H9 (cell line): ENCODE results near the gene ARHGEF16. TPM values are rescaled to one million over a fixed set of nuclear protein-coding genes. Genes with fewer than 3 reads are reported as not detected.

Experiments
- DNase-seq: peaks from one replicate; pipeline ENCODE4 v3.0.0-alpha.2; 2017
- H2AFZ ChIP-seq: one replicate; pipeline ENCODE4 v1.6.1; 2013; ENCODE audit warnings: mild to moderate bottlenecking, low read length, control low read depth, moderate library complexity
- H2AK5ac ChIP-seq: 2 replicates; pipeline ENCODE4 v1.6.1; 2013; ENCODE audit warnings: low read length, control low read depth, mixed read lengths; ENCODE audit not compliant: insufficient read length
- H2BK120ac ChIP-seq: one replicate; pipeline ENCODE4 v1.6.1; 2013; ENCODE audit warnings: low read depth, mild to moderate bottlenecking, low read length, control low read depth, inconsistent platforms; ENCODE audit not compliant: poor library complexity, severe bottlenecking
- H2BK12ac ChIP-seq: 2 replicates; pipeline ENCODE4 v1.6.1; 2013; ENCODE audit warnings: low read length, control low read depth, mixed read lengths, low read depth; ENCODE audit not compliant: insufficient read length
- H2BK15ac ChIP-seq: 2 replicates; pipeline ENCODE4 v1.6.1; 2013; ENCODE audit warnings: low read depth, low read length, control low read depth
- H2BK20ac ChIP-seq: one replicate; pipeline ENCODE4 v1.6.1; 2013; ENCODE audit warnings: low read depth, mild to moderate bottlenecking, low read length, control low read depth, inconsistent platforms; ENCODE audit not compliant: poor library complexity, severe bottlenecking
- H2BK5ac ChIP-seq: 2 replicates; pipeline ENCODE4 v1.6.1; 2013; ENCODE audit warnings: low read length, control low read depth, mixed read lengths; ENCODE audit not compliant: insufficient read length
- H3K14ac ChIP-seq: 2 replicates; pipeline ENCODE4 v1.6.1; 2013; ENCODE audit warnings: low read length, control low read depth; ENCODE audit not compliant: insufficient read depth
- H3K18ac ChIP-seq: 2 replicates; pipeline ENCODE4 v1.6.1; 2013; ENCODE audit warnings: low read depth, mild to moderate bottlenecking, mixed read lengths, low read length, control low read depth; ENCODE audit not compliant: insufficient read length
- H3K23ac ChIP-seq: 2 replicates; pipeline ENCODE4 v1.6.1; 2013; ENCODE audit warnings: low read length, control low read depth, mixed read lengths, low read depth; ENCODE audit not compliant: insufficient read length
- H3K23me2 ChIP-seq: 2 replicates; pipeline ENCODE4 v1.6.1; 2013; ENCODE audit warnings: low read depth, mild to moderate bottlenecking, mixed read lengths, low read length, control low read depth; ENCODE audit not compliant: insufficient read length, poor library complexity, severe bottlenecking
- H3K27ac ChIP-seq: 2 replicates; pipeline ENCODE4 v1.5.1; 2013; ENCODE audit warnings: low read length, control low read depth, mixed read lengths, low read depth; ENCODE audit not compliant: insufficient read length
- H3K27me3 ChIP-seq: 2 replicates; pipeline ENCODE4 v1.6.1; 2013; ENCODE audit warnings: low read length, control low read depth, inconsistent platforms; ENCODE audit not compliant: insufficient read depth
- H3K4ac ChIP-seq: 2 replicates; pipeline ENCODE4 v1.6.1; 2013; ENCODE audit warnings: low read depth, mild to moderate bottlenecking, control low read depth, inconsistent platforms, low read length, moderate library complexity
- H3K4me1 ChIP-seq: 2 replicates; pipeline ENCODE4 v1.6.1; 2013; ENCODE audit warnings: low read length, control low read depth, inconsistent platforms; ENCODE audit not compliant: insufficient read depth
- H3K4me2 ChIP-seq: 2 replicates; pipeline ENCODE4 v1.6.1; 2013; ENCODE audit warnings: low read length, control low read depth, mixed read lengths; ENCODE audit not compliant: insufficient read length, insufficient read depth
- H3K56ac ChIP-seq: 2 replicates; pipeline ENCODE4 v1.6.1; 2013; ENCODE audit warnings: low read depth, mild to moderate bottlenecking, mixed read lengths, low read length, control low read depth; ENCODE audit not compliant: insufficient read length
- H3K79me1 ChIP-seq: 2 replicates; pipeline ENCODE4 v1.6.1; 2013; ENCODE audit warnings: low read depth, mild to moderate bottlenecking, moderate library complexity, low read length, control low read depth, inconsistent platforms; ENCODE audit not compliant: insufficient read depth, poor library complexity, severe bottlenecking
- H3K79me2 ChIP-seq: 2 replicates; pipeline ENCODE4 v1.6.1; 2013; ENCODE audit warnings: low read length, control low read depth, inconsistent platforms; ENCODE audit not compliant: insufficient read depth
- H3K9ac ChIP-seq: 2 replicates; pipeline ENCODE4 v1.6.1; 2013; ENCODE audit warnings: low read length, control low read depth, mixed read lengths; ENCODE audit not compliant: insufficient read length; ENCODE audit errors: extremely low read depth
- H3K9me3 ChIP-seq: one replicate; pipeline ENCODE4 v1.6.1; 2013; ENCODE audit warnings: low read depth, low read length, inconsistent platforms; ENCODE audit not compliant: control insufficient read depth
- H3T11ph ChIP-seq: one replicate; pipeline ENCODE4 v1.6.1; 2013; ENCODE audit warnings: mild to moderate bottlenecking, low read length, control low read depth, inconsistent platforms
- H4K20me1 ChIP-seq: one replicate; pipeline ENCODE4 v1.6.1; 2013; ENCODE audit not compliant: control insufficient read depth, insufficient read length, insufficient read depth
- H4K5ac ChIP-seq: 2 replicates; pipeline ENCODE4 v1.6.1; 2013; ENCODE audit warnings: low read depth, mild to moderate bottlenecking, mixed read lengths, low read length, control low read depth; ENCODE audit not compliant: insufficient read length
- H4K8ac ChIP-seq: replicated peaks from 2 replicates; pipeline ENCODE4 v1.6.1; 2013; ENCODE audit warnings: low read length, control low read depth, mixed read lengths, low read depth; ENCODE audit not compliant: insufficient read length
- H4K91ac ChIP-seq: 2 replicates; pipeline ENCODE4 v1.6.1; 2013; ENCODE audit warnings: low read depth, mild to moderate bottlenecking, moderate library complexity, mixed read lengths, low read length, control low read depth; ENCODE audit not compliant: insufficient read length
- H3K27ac Mint-ChIP-seq, 3 experiments: 2 replicates in 2 of 3; 3 replicates in 1 of 3; pipeline ENCODE4 v1.8.0; 2020 to 2021; ENCODE audit warnings: mixed read lengths in 3 of 3, mild to moderate bottlenecking in 1 of 3, moderate library complexity in 1 of 3
- H3K27me3 Mint-ChIP-seq: 2 replicates; pipeline ENCODE4 v1.8.0; 2021; ENCODE audit warnings: low read depth, mild to moderate bottlenecking, moderate library complexity, mixed read lengths
- H3K36me3 Mint-ChIP-seq, 3 experiments: 2 replicates in 2 of 3; 3 replicates in 1 of 3; pipeline ENCODE4 v1.8.0; 2020 to 2021; ENCODE audit warnings: low read depth in 3 of 3, mixed read lengths in 3 of 3; ENCODE audit not compliant: insufficient read depth in 1 of 3
- H3K4me1 Mint-ChIP-seq, 2 experiments: 2 replicates each; pipeline ENCODE4 v1.8.0; 2020; ENCODE audit warnings: mixed read lengths in 2 of 2
- H3K4me3 Mint-ChIP-seq, 2 experiments: 2 replicates in 1 of 2; 3 replicates in 1 of 2; pipeline ENCODE4 v1.8.0; 2020 to 2021; ENCODE audit warnings: mild to moderate bottlenecking in 2 of 2, mixed read lengths in 2 of 2, moderate library complexity in 1 of 2
- H3K9me3 Mint-ChIP-seq, 2 experiments: 2 replicates in 1 of 2; 3 replicates in 1 of 2; pipeline ENCODE4 v1.8.0; 2020; ENCODE audit warnings: mild to moderate bottlenecking in 2 of 2, mixed read lengths in 2 of 2, moderate library complexity in 1 of 2
- WGBS: extraction: QIAGEN DNeasy Blood & Tissue Kit; methylation state at CpG from one replicate; pipeline ENCODE4 v1.1.7; 2013; ENCODE audit warnings: missing lambda C conversion rate, low lambda C conversion rate, mixed read lengths; ENCODE audit not compliant: insufficient read length; ENCODE audit errors: extremely low coverage; 5-methylcytosine and 5-hydroxymethylcytosine counted together
- total RNA-seq: library from RNA; stranded (reverse); gene quantifications from 2 replicates; pipeline ENCODE4 v1.2.1, GENCODE V29; 2021
- TF ChIP-seq, protein P1 (sequence below): fragments of 200-600 bp; sonication (generic); conservative IDR thresholded peaks from 3 replicates; pipeline ENCODE4 v1.8.0; 2021; ENCODE audit warnings: antibody characterized with exemption, mild to moderate bottlenecking

ARHGEF16 gene
- total RNA-seq, 1 experiment from 2014 or later = 48.5 TPM

DNA sequence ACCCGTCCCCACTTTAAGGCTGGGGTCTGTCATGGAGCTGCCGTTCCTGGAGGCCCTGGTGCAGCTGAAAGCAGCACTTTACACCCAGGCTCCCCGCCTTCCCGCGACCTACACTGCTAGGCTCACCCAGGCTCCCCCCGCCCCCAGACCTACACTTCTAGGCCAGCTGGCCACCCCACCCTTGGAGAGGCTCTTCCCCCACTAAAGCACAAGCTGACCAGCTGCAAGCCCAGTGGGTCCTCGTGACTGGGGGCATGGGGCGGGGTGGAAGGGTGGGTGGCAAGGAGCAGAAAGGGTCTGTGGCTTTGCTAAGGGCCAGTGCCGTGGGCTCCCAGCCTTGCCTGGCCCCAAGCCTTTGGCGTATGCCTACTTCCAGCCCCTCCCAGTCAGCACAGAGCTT, 9.7 kb upstream of the ARHGEF16 start:
- WGBS = no CpG with 5 or more reads among the region's 10 CpGs

More for the DNA sequence above, 9.7 kb upstream of the ARHGEF16 start:
- no peak overlapping the region for H3K4me2 ChIP-seq
- DNase-seq = no peak
- no peaks in the 10 kb centered on the region for H4K20me1 ChIP-seq
- H2BK12ac ChIP-seq = no peak overlapping the region
- no peak overlapping the region for H3K14ac ChIP-seq
- H3K23me2 ChIP-seq = no peaks in the 10 kb centered on the region
- H2BK5ac ChIP-seq = no peak overlapping the region
- no peaks in the 10 kb centered on the region for H3K9me3 ChIP-seq
- TF ChIP-seq, protein P1, sequence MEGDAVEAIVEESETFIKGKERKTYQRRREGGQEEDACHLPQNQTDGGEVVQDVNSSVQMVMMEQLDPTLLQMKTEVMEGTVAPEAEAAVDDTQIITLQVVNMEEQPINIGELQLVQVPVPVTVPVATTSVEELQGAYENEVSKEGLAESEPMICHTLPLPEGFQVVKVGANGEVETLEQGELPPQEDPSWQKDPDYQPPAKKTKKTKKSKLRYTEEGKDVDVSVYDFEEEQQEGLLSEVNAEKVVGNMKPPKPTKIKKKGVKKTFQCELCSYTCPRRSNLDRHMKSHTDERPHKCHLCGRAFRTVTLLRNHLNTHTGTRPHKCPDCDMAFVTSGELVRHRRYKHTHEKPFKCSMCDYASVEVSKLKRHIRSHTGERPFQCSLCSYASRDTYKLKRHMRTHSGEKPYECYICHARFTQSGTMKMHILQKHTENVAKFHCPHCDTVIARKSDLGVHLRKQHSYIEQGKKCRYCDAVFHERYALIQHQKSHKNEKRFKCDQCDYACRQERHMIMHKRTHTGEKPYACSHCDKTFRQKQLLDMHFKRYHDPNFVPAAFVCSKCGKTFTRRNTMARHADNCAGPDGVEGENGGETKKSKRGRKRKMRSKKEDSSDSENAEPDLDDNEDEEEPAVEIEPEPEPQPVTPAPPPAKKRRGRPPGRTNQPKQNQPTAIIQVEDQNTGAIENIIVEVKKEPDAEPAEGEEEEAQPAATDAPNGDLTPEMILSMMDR = no peak
- H3K79me1 ChIP-seq = no peaks in the 10 kb centered on the region
- H2BK120ac ChIP-seq = no peak overlapping the region
- H3K27ac ChIP-seq = no peak overlapping the region
- H3K9me3 Mint-ChIP-seq = no peaks in the 10 kb centered on the region; a peak in 1 of 5 replicates
- H2AFZ ChIP-seq = no peak overlapping the region
- no peak overlapping the region for H4K91ac ChIP-seq
- peaks cover 23% of the 10 kb centered on the region for H3K27me3 Mint-ChIP-seq
- no peaks in the 10 kb centered on the region; the same call in 1 of the 2 replicates for H3K27me3 ChIP-seq
- H4K8ac ChIP-seq = no peak overlapping the region
- no peak overlapping the region for H3K4me3 Mint-ChIP-seq
- H2AK5ac ChIP-seq = no peak overlapping the region
- peak overlapping the region in 1 of 3 experiments; percentile 40; a peak in 1 of 7 replicates for H3K27ac Mint-ChIP-seq
- H3K4me1 Mint-ChIP-seq = peaks cover 9 to 14% of the 10 kb centered on the region in 2 experiments; a peak in 3 of 4 replicates
- no peak overlapping the region for H3K18ac ChIP-seq
- H3K23ac ChIP-seq = no peak overlapping the region
- no peak overlapping the region for H4K5ac ChIP-seq
- no peak overlapping the region for H3K4ac ChIP-seq
- no peak overlapping the region for H2BK15ac ChIP-seq
- no peaks in the 10 kb centered on the region for H3K79me2 ChIP-seq
- no peak overlapping the region for H3K9ac ChIP-seq
- no peaks in the 10 kb centered on the region for H3K36me3 Mint-ChIP-seq
- no peaks in the 10 kb centered on the region for H3K4me1 ChIP-seq
- H3K56ac ChIP-seq = no peak overlapping the region
- H3T11ph ChIP-seq = no peak overlapping the region
- H2BK20ac ChIP-seq = no peak overlapping the region
